Cardiac fibroblast (primary cell): Measurements from ENCODE around the gene STARD9.

Experiments
- DNase-seq, 2 donors: peaks; one replicate each; pipeline versions ENCODE4 v3.0.0 to v3.0.0-alpha.2; 2010; ENCODE audit warnings: low read depth in 2 of 2
- H3K4me3 ChIP-seq, 2 donors: replicated peaks in 1 of 2; 1 replicate in 1 of 2; 2 replicates in 1 of 2; pipeline ENCODE4 v1.5.1; 2011; ENCODE audit warnings: low read depth in 2 of 2, low read length in 2 of 2, mild to moderate bottlenecking in 2 of 2, moderate library complexity in 1 of 2
- TF ChIP-seq, protein P1 (sequence below): IDR thresholded peaks from one replicate; pipeline ENCODE4 v1.5.1; 2011; ENCODE audit warnings: low read depth, mild to moderate bottlenecking, low read length, inconsistent platforms

STARD9 gene

DNA sequence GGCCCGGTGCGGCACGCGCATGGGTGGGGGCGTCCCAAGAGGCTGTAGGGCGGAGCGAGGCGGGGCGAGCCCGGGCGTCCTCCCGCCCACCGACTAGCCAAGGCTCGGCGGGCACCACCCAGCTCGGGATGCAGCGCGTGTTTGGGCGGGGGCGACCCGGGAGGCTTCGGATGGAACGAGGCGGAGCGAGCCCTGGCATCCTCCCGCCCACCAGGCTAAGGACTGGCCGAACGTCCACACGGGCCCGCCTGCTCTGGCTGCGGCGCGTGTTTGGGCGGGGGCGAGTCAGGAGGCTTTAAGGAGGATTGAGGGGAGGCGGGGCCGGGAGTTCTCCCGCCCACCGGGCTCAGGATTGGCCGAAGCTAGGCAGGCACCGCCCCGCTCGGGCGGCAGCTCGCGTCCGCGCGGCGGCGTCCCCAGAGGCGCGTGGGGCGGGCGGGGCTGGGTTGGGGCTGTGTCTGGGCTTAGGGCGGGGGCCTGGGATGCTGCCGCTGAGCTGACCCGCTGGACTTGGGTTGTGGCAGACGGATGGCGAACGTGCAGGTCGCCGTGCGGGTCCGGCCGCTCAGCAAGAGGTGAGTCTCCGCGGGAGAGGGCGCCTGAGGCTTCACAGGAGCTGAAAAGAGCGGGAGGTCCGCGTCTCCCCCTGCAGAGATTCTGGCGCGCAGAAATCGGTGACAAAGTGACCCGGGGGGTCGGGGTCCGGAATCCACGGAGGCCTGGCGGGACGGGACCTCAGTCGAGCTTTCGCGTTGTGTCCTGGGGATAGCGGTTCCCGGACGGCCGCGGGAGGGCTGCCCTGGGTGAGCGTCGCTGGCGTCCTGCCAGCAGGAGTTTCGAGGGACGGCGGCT, at the start of gene STARD9:
STARD9 (plus strand) TSS at position 419 of the 852 bp plus-strand sequence; CDS start at position 529, 110 bp downstream.
- peak within 1 kb of the TSS; percentile 82 to 85 for H3K4me3 ChIP-seq
- DNase-seq: peak; percentile 98 to 99
- TF ChIP-seq, protein P1, sequence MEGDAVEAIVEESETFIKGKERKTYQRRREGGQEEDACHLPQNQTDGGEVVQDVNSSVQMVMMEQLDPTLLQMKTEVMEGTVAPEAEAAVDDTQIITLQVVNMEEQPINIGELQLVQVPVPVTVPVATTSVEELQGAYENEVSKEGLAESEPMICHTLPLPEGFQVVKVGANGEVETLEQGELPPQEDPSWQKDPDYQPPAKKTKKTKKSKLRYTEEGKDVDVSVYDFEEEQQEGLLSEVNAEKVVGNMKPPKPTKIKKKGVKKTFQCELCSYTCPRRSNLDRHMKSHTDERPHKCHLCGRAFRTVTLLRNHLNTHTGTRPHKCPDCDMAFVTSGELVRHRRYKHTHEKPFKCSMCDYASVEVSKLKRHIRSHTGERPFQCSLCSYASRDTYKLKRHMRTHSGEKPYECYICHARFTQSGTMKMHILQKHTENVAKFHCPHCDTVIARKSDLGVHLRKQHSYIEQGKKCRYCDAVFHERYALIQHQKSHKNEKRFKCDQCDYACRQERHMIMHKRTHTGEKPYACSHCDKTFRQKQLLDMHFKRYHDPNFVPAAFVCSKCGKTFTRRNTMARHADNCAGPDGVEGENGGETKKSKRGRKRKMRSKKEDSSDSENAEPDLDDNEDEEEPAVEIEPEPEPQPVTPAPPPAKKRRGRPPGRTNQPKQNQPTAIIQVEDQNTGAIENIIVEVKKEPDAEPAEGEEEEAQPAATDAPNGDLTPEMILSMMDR: no peak

DNA sequence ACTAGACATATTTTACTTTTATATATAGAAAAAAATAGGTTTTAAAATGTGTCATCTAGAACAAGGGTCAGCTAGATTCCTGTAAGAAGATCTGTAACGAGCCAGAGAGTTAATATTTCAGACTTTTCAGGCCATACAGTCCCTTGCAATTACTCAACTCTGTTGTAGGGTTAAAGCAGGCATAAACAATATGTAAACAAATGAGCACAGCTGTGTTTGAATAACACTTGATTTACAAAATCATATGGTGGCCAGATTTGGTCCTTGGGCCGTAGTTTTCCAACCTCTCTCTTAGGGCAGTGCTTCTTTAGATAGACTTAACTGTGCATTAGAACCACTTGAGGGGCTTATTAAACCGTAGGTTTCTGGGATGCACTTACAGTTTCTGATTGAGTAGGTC, 46.4 kb upstream of the STARD9 start:
- H3K4me3 ChIP-seq: no peak overlapping the region
- TF ChIP-seq, protein P1: no peak
- DNase-seq: no peak

DNA sequence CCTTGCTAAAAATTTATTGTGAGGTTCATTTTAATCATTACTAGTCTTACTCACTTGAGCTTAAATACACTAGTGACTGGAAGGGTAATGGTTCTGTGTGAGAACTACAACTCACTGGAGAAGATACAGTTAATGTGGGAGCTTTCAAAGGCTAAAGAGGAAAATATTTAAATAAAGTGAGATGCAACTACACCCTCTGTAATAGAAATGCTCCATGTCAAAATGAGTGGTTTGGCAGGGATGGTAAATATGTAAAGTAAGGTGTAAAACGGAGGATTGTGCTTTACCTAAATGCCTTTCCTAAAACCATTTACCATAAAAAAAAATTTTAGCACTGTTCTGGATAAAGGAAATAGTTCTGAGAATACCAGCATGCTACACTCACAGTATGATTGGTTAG, 42.2 kb upstream of the STARD9 start:
- no peak overlapping the region for H3K4me3 ChIP-seq
- no peak for DNase-seq
- TF ChIP-seq, protein P1: no peak

DNA sequence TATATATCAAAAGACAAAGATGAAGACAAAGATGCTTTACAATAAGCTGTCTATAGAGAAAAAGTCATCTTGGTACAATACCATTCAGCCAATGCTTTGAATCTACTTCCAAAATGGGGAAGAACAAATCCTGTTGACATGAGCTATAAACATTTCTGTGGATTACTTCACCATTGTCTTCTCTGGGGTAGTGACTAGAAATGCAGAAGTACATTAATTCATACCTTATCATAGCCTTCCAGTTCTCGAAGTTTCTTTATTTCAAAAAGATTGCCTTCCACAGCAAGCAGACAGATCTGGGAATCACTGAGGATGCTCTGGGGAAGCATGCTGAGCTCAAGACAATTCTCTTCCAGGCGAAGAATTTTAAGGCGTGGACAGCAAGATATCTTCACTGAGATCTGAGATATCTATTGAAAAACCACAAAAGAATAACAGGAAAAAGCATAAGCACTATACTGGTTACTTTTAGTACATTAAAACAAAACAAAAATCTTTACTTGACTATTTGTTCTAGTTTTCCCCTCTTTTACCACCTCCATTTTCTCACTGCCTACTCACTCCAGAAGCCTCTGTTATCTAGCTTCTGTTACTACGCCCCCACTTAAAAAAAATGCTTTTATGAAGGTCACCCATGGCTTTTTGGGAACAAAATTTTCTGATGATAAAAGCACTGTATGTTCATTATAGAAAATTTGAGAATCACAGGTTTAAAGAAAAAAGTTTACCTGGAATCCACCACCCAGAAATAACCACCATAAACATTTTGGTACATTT, 30.4 kb upstream of the STARD9 start:
- no peak overlapping the region for H3K4me3 ChIP-seq
- TF ChIP-seq, protein P1: no peak
- DNase-seq: no peak

DNA sequence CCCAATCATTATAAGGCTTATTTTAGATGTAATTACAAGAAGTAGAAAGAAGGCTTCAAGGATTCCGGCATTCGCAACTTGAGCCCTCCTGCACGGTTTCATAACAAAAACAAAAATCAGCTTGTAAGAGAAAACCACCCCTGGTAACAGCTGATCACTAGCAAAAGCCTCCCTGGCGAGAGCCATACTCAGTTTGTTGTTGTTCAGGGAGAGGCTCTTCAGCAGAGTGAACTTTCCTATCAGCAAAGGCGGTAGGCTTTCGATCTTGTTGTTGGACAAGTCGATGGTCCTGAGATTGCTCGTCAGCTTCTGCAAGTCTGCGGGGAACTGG, 27.5 kb upstream of the STARD9 start:
- DNase-seq: peak in 1 of 2 donors; percentile 47
- H3K4me3 ChIP-seq: peak overlapping the region; percentile 93 to 98
- TF ChIP-seq, protein P1: no peak

DNA sequence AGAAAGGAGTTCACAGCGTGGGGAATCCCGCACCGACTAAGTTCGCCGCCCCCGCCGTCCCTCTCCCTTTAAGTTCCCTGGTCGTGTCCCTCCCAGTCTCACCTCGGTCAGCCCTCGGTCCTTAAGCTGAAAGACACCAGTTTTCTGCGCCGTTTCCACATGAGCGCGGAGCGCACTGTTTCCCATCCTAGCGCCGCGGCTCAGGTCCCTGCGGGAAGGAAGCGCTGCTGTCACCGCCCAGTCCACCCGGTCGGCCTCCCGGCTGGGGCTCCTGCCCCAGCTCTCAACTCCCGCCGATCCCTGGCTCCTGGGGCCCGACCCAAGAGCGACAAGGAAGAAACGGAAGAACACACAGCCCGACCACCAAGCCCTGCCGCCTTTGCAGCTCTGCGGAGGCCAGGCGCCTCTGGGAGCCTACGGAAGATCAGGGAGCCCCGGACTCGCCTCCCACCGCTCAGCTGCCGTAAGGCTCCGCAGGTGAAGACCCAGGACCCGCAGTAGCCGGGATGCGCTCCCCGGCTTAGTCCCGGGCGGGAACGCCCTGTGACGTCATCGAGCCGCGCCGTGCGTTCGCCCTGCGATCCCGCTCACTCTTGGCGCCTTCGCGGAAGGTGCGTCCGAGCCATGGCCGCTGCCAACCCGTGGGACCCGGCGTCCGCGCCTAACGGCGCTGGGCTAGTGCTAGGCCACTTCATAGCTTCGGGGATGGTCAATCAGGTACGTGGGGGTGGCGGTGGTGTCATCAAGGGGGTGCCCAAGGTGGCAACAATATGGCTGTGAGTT, 27.0 kb upstream of the STARD9 start, which contains the start of the genes HAUS2 and LRRC57:
HAUS2 (plus strand) TSS at position 590 of the 783 bp plus-strand sequence; CDS start at position 625, 35 bp downstream.
LRRC57 (minus strand) TSS at position 545 of the 783 bp plus-strand sequence; CDS start at position 186, 359 bp downstream.
- H3K4me3 ChIP-seq: peak within 1 kb of the TSS; percentile 93 to 98
- TF ChIP-seq, protein P1: no peak
- DNase-seq: peak; percentile 81 to 83
